ENCODE results near the gene APOO. TPM values are rescaled to one million over a fixed set of nuclear protein-coding genes. Genes with fewer than 3 reads are reported as not detected.

APOO gene
- total RNA-seq, 1 donor from 2014 or later, result 78.2 TPM

GRCh38 chrX:23832721-23833120 is 75.0 kb downstream of the APOO start:
- no peaks in the 10 kb centered on the region for H3K27me3 Mint-ChIP-seq
- DNase-seq (ENCODE audit: extremely low spot score, unreplicated experiment), result no peak
- peaks cover 8% of the 10 kb centered on the region for H3K4me1 Mint-ChIP-seq (ENCODE audit: unreplicated experiment)
- peaks cover 14% of the 10 kb centered on the region for H3K36me3 Mint-ChIP-seq
- H3K4me3 Mint-ChIP-seq, result no peak overlapping the region
- H3K27ac Mint-ChIP-seq, result peak overlapping the region; percentile 10
- no peaks in the 10 kb centered on the region for H3K9me3 Mint-ChIP-seq
- no peak for TF ChIP-seq CTCF (conservative IDR thresholded peaks at IDR 0.05)

GRCh38 chrX:23828881-23829280 is 78.9 kb downstream of the APOO start:
- TF ChIP-seq CTCF (conservative IDR thresholded peaks at IDR 0.05), result no peak
- no peak for DNase-seq (ENCODE audit: extremely low spot score, unreplicated experiment)
- Mint-ChIP-seq H3K4me1 (ENCODE audit: unreplicated experiment) (peaks cover 8% of the 10 kb centered on the region), H3K27ac (no peak overlapping the region), H3K4me3 (no peak overlapping the region), H3K9me3 (no peaks in the 10 kb centered on the region), H3K27me3 (no peaks in the 10 kb centered on the region), H3K36me3 (peaks cover 15% of the 10 kb centered on the region)

GRCh38 chrX:23826653-23827052 is 81.1 kb downstream of the APOO start:
- DNase-seq (ENCODE audit: extremely low spot score, unreplicated experiment), result no peak
- peaks cover 11% of the 10 kb centered on the region for H3K36me3 Mint-ChIP-seq
- H3K27me3 Mint-ChIP-seq, result no peaks in the 10 kb centered on the region
- peaks cover 8% of the 10 kb centered on the region for H3K4me1 Mint-ChIP-seq (ENCODE audit: unreplicated experiment)
- H3K9me3 Mint-ChIP-seq, result no peaks in the 10 kb centered on the region
- H3K27ac Mint-ChIP-seq, result no peak overlapping the region
- no peak overlapping the region for H3K4me3 Mint-ChIP-seq
- TF ChIP-seq CTCF (conservative IDR thresholded peaks at IDR 0.05), result no peak

- TF ChIP-seq CTCF (conservative IDR thresholded peaks at IDR 0.05), result no peak
- Mint-ChIP-seq H3K27me3 (no peaks in the 10 kb centered on the region), H3K9me3 (no peaks in the 10 kb centered on the region), H3K27ac (no peak overlapping the region), H3K4me1 (ENCODE audit: unreplicated experiment) (peaks cover 8% of the 10 kb centered on the region), H3K4me3 (no peak overlapping the region), H3K36me3 (peaks cover 11% of the 10 kb centered on the region)
- DNase-seq (ENCODE audit: extremely low spot score, unreplicated experiment), result no peak
Measured at GRCh38 chrX:23826216-23826615, 81.5 kb downstream of the APOO start.

GRCh38 chrX:23825675-23826074 is 82.1 kb downstream of the APOO start:
- TF ChIP-seq CTCF (conservative IDR thresholded peaks at IDR 0.05), result no peak
- Mint-ChIP-seq H3K4me1 (ENCODE audit: unreplicated experiment) (peaks cover 8% of the 10 kb centered on the region), H3K9me3 (no peaks in the 10 kb centered on the region), H3K36me3 (peaks cover 11% of the 10 kb centered on the region), H3K4me3 (no peak overlapping the region), H3K27me3 (no peaks in the 10 kb centered on the region), H3K27ac (no peak overlapping the region)
- no peak for DNase-seq (ENCODE audit: extremely low spot score, unreplicated experiment)

GRCh38 chrX:23822841-23823240 is 84.9 kb downstream of the APOO start:
- Mint-ChIP-seq H3K27me3 (no peaks in the 10 kb centered on the region), H3K4me1 (ENCODE audit: unreplicated experiment) (peaks cover 5% of the 10 kb centered on the region), H3K36me3 (peaks cover 8% of the 10 kb centered on the region), H3K27ac (no peak overlapping the region), H3K9me3 (no peaks in the 10 kb centered on the region), H3K4me3 (no peak overlapping the region)
- no peak for DNase-seq (ENCODE audit: extremely low spot score, unreplicated experiment)
- TF ChIP-seq CTCF (conservative IDR thresholded peaks at IDR 0.05), result no peak

Data from type B pancreatic cell (in vitro differentiated cells).